ENCODE measurements around the gene MYO3B.

- no peak for TF ChIP-seq POLR2A (IDR thresholded peaks at IDR 0.05; ENCODE audit: low read depth, low read length)
- TF ChIP-seq SPI1 (IDR thresholded peaks at IDR 0.05; ENCODE audit: low read depth, low read length), result no peak
- no peak for TF ChIP-seq POU2F2 (IDR thresholded peaks at IDR 0.05; ENCODE audit: low read depth, low read length)
- TF ChIP-seq POLR2AphosphoS5 (IDR thresholded peaks at IDR 0.05; ENCODE audit: low read depth, low read length), result no peak
Observed at GRCh38 chr2:170554278-170554955, 376.5 kb downstream of the MYO3B start.

Measured in GM12891 (cell line).